ENCODE measurements around the gene C10orf88. TPM values are rescaled to one million over a fixed set of nuclear protein-coding genes. Genes with fewer than 3 reads are reported as not detected.

C10orf88 gene
- total and polyA plus RNA-seq, 2 of the 13 experiments (the other 11 are each of a cell fraction or from before 2014, with no cell fraction given): 4.6 to 11.8 TPM

DNA sequence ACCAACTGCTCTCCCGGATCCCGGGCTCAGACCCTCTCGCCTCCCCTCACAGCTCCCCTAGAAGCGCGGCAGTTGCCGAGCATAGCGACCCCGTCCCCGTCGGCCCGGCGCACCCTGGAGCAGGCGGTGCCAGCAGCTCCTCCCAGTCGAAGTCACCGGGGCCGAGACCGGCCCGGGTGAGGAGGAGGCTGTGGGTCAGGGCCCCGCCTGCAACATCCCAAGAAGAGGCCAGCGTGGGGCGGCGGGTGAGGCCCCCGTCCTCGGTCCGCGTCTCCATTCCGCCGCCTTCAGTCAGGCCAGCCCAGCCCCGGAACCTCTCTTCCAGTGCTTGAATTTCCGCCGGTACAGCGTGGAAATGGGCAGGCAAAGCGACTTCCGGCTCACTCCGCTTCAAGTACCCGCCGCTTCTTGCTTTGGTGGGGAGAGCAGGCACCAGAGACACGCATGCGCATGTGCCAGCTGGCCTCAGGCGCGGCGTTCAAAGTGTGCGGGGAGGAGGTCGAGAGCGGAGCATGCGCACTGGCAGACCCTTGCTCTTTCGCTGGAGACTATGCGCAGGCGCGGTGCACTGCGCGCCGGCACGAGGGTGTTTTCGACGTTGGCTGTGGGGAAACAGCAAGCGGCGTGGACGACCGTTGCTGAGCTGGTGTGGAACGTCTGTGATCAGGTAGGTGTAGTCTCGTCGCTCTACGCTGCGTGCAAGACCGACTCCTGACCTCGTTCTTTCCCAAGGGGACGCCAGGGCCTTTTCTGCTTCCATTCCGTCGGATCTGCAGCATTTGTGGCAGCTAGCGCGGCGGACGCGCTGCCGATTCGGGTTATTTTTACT lies at the start of gene C10orf88 (continued):
- TF ChIP-seq ZNF792 (CRISPR knock-in tag; IDR thresholded peaks at IDR 0.05) (peak; percentile 94), NR1H2 (CRISPR knock-in tag; IDR thresholded peaks at IDR 0.05; ENCODE audit: borderline replicate concordance, low read depth) (peak; percentile 79; the same call in 1 of the 2 replicates), NR2F6 (IDR thresholded peaks at IDR 0.05) (no peak), NR2F6 (CRISPR knock-in tag; IDR thresholded peaks at IDR 0.05) (peak; percentile 63), HNF1B (CRISPR knock-in tag; IDR thresholded peaks at IDR 0.05) (peak; percentile 96), AGO1 (IDR thresholded peaks at IDR 0.05; ENCODE audit: low read depth, low read length, poor library complexity, severe bottlenecking) (no peak), ZMYM4 (CRISPR knock-in tag; IDR thresholded peaks at IDR 0.05) (peak; percentile 99), ZNF724P (CRISPR knock-in tag; IDR thresholded peaks at IDR 0.05; ENCODE audit: borderline replicate concordance) (peak; percentile 94; the same call in 1 of the 2 replicates), NFYC (CRISPR knock-in tag; IDR thresholded peaks at IDR 0.05) (peak; percentile 42; the same call in 1 of the 2 replicates), HMGA1 (CRISPR knock-in tag; conservative IDR thresholded peaks at IDR 0.05) (no peak), SMYD3 (CRISPR knock-in tag; IDR thresholded peaks at IDR 0.05) (peak; percentile 94), ZNF674 (CRISPR knock-in tag; IDR thresholded peaks at IDR 0.05; ENCODE audit: low read depth) (0 out of 2 replicates have a peak, but pooled peaks have one; percentile 28), ZNF12 (CRISPR knock-in tag; IDR thresholded peaks at IDR 0.05) (peak; percentile 56; the same call in 1 of the 2 replicates), ZKSCAN8 (CRISPR knock-in tag; IDR thresholded peaks at IDR 0.05; ENCODE audit: borderline replicate concordance) (peak; percentile 82; the same call in 1 of the 2 replicates), ZNF629 (CRISPR knock-in tag; conservative IDR thresholded peaks at IDR 0.05) (peak; percentile 40; the same call in 1 of the 2 replicates), BCL3 (CRISPR knock-in tag; IDR thresholded peaks at IDR 0.05) (peak; percentile 92; the same call in 1 of the 2 replicates), DNMT3B (CRISPR knock-in tag; conservative IDR thresholded peaks at IDR 0.05) (no peak; the same call in 1 of the 2 replicates), ZNF550 (CRISPR knock-in tag; IDR thresholded peaks at IDR 0.05; ENCODE audit: borderline replicate concordance) (no peak), ZNF180 (CRISPR knock-in tag; IDR thresholded peaks at IDR 0.05; ENCODE audit: borderline replicate concordance, low read depth) (no peak), ZSCAN22 (CRISPR knock-in tag; IDR thresholded peaks at IDR 0.05) (peak; percentile 77; the same call in 1 of the 2 replicates), CTCF (CRISPR knock-in tag; IDR thresholded peaks at IDR 0.05) (peak; percentile 39), MAFF (IDR thresholded peaks at IDR 0.05; ENCODE audit: low read depth, low read length) (no peak), ZNF354B (CRISPR knock-in tag; IDR thresholded peaks at IDR 0.05) (no peak; the same call in 1 of the 2 replicates), NFE2 (CRISPR knock-in tag; IDR thresholded peaks at IDR 0.05) (peak; percentile 11), FOXA1 (IDR thresholded peaks at IDR 0.05) (no peak), FOXA1 (CRISPR knock-in tag; IDR thresholded peaks at IDR 0.05) (no peak; the same call in 1 of the 2 replicates), ZFP1 (CRISPR knock-in tag; IDR thresholded peaks at IDR 0.05) (peak; percentile 90)
- TF ChIP-seq, protein P1, sequence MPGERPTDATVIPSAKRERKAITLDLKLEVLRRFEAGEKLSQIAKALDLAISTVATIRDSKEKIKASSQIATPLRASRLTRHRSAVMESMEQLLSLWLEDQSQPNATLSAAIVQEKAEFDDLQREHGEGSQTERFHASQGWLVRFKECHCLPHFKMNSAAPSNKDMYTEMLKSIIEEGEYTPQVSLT (CRISPR knock-in tag; IDR thresholded peaks at IDR 0.05; ENCODE audit: borderline replicate concordance, low read depth): no peak

Data from HepG2 (cell line).